Mesendoderm (in vitro differentiated cells): ENCODE measurements around the gene COX19.

Experiments
- DNase-seq: peaks from one replicate; pipeline ENCODE4 v3.0.0; 2013
- H2AK5ac ChIP-seq: 2 replicates; pipeline ENCODE4 v1.6.1; 2013; ENCODE audit warnings: low read length, inconsistent platforms
- H2BK120ac ChIP-seq: 2 replicates; pipeline ENCODE4 v1.6.1; 2013; ENCODE audit warnings: low read depth, mild to moderate bottlenecking, low read length, moderate library complexity, mixed read lengths
- H2BK15ac ChIP-seq: replicated peaks from 2 replicates; pipeline ENCODE4 v1.6.1; 2013; ENCODE audit warnings: low read depth, mild to moderate bottlenecking, moderate library complexity
- H2BK5ac ChIP-seq: 2 replicates; pipeline ENCODE4 v1.6.1; 2013; ENCODE audit warnings: low read length, inconsistent platforms
- H3K18ac ChIP-seq: 2 replicates; pipeline ENCODE4 v1.6.1; 2013; ENCODE audit warnings: mild to moderate bottlenecking, low read length, mixed read lengths
- H3K23ac ChIP-seq: one replicate; pipeline ENCODE4 v1.6.1; 2013; ENCODE audit warnings: low read length
- H3K27ac ChIP-seq: 2 replicates; pipeline ENCODE4 v1.5.1; 2013; ENCODE audit warnings: low read depth, mild to moderate bottlenecking, inconsistent platforms, low read length, moderate library complexity
- H3K27me3 ChIP-seq: 2 replicates; pipeline ENCODE4 v1.6.1; 2013; ENCODE audit warnings: low read length, control low read depth, mild to moderate bottlenecking, inconsistent platforms; ENCODE audit not compliant: insufficient read depth, poor library complexity
- H3K36me3 ChIP-seq: 2 replicates; pipeline ENCODE4 v1.6.1; 2013; ENCODE audit warnings: low read length, inconsistent platforms; ENCODE audit not compliant: control insufficient read depth, insufficient read depth
- H3K4ac ChIP-seq: one replicate; pipeline ENCODE4 v1.6.1; 2013; ENCODE audit warnings: low read depth, mild to moderate bottlenecking, low read length, moderate library complexity
- H3K4me1 ChIP-seq: 2 replicates; pipeline ENCODE4 v1.6.1; 2013; ENCODE audit warnings: low read depth, low read length, inconsistent platforms; ENCODE audit not compliant: control insufficient read depth
- H3K4me2 ChIP-seq: 2 replicates; pipeline ENCODE4 v1.6.1; 2013; ENCODE audit warnings: low read length
- H3K4me3 ChIP-seq: 2 replicates; pipeline ENCODE4 v1.5.1; 2013; ENCODE audit warnings: mild to moderate bottlenecking, low read length
- H3K56ac ChIP-seq: one replicate; pipeline ENCODE4 v1.6.1; 2013; ENCODE audit warnings: low read length
- H3K79me1 ChIP-seq: 2 replicates; pipeline ENCODE4 v1.6.1; 2013; ENCODE audit warnings: low read length, inconsistent platforms
- H3K79me2 ChIP-seq: 2 replicates; pipeline ENCODE4 v1.6.1; 2013; ENCODE audit warnings: mild to moderate bottlenecking, low read length; ENCODE audit not compliant: control insufficient read depth, insufficient read depth
- H3K9ac ChIP-seq: 2 replicates; pipeline ENCODE4 v1.6.1; 2013; ENCODE audit warnings: low read length, inconsistent platforms
- H4K5ac ChIP-seq: one replicate; pipeline ENCODE4 v1.6.1; 2013; ENCODE audit warnings: low read length
- H4K8ac ChIP-seq: one replicate; pipeline ENCODE4 v1.6.1; 2013; ENCODE audit warnings: low read depth, mild to moderate bottlenecking, control low read depth, low read length, moderate library complexity
- WGBS: extraction: QIAGEN DNeasy Blood & Tissue Kit; methylation state at CpG from one replicate; pipeline ENCODE4 v1.1.7; 2013; ENCODE audit warnings: low lambda C conversion rate, missing lambda C conversion rate; ENCODE audit not compliant: insufficient coverage; ENCODE audit errors: extremely low coverage; 5-methylcytosine and 5-hydroxymethylcytosine counted together

The COX19 gene

DNA sequence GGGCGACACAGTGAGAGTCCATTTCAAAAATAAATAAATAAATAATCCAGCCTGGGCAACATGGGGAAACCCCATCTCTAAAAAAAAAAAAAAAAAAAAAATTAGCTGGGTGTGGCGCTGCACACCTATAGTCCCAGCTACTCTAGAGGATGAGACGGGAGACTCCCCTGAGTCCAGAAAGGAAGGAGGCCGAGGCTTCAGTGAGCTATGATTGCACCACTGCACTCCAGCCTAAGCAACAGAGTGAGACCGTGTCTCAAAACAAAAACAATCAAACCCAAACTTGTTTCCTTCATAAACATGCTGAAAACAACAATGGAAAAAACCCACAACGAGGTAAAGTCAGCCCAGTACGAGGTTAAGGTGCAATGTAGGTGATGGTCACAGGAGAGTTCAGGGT is 1.2 kb downstream of the COX19 start:
- H3K4me1 ChIP-seq = peaks cover 2% of the 10 kb centered on the region
- H3K9ac ChIP-seq = peak overlapping the region; percentile 95
- peak overlapping the region; percentile 78 for H3K56ac ChIP-seq
- H4K5ac ChIP-seq = no peak overlapping the region
- H3K4me3 ChIP-seq = peak overlapping the region; percentile 30
- no peak overlapping the region for H2BK5ac ChIP-seq
- H3K4ac ChIP-seq = no peak overlapping the region
- H3K79me2 ChIP-seq = peaks cover 17% of the 10 kb centered on the region
- WGBS = no CpG with 5 or more reads among the region's 7 CpGs
- H3K27me3 ChIP-seq = no peaks in the 10 kb centered on the region
- peak overlapping the region; percentile 73 for H3K4me2 ChIP-seq
- H2BK120ac ChIP-seq = no peak overlapping the region
- H2BK15ac ChIP-seq = no peak overlapping the region
- H2AK5ac ChIP-seq = no peak overlapping the region
- H3K79me1 ChIP-seq = peaks cover 12% of the 10 kb centered on the region
- H4K8ac ChIP-seq = no peak overlapping the region
- H3K23ac ChIP-seq = peak overlapping the region; percentile 45
- H3K27ac ChIP-seq = no peak overlapping the region
- DNase-seq = no peak
- H3K18ac ChIP-seq = no peak overlapping the region
- H3K36me3 ChIP-seq = peaks cover 9% of the 10 kb centered on the region

GRCh38 chr7:973312-973711 is 2.0 kb downstream of the COX19 start:
- Histone ChIP-seq H3K27ac (no peak overlapping the region), H3K4ac (no peak overlapping the region), H2BK15ac (no peak overlapping the region), H2BK120ac (no peak overlapping the region), H2AK5ac (no peak overlapping the region), H3K79me2 (peaks cover 17% of the 10 kb centered on the region), H4K5ac (no peak overlapping the region), H3K79me1 (peaks cover 12% of the 10 kb centered on the region), H3K27me3 (no peaks in the 10 kb centered on the region), H3K4me3 (no peak overlapping the region), H3K4me1 (peaks cover 2% of the 10 kb centered on the region), H3K56ac (no peak overlapping the region), H3K36me3 (peaks cover 10% of the 10 kb centered on the region), H3K4me2 (no peak overlapping the region), H3K9ac (no peak overlapping the region), H3K23ac (no peak overlapping the region), H3K18ac (no peak overlapping the region), H2BK5ac (no peak overlapping the region), H4K8ac (no peak overlapping the region)
- WGBS = no CpG with 5 or more reads among the region's 9 CpGs
- no peak for DNase-seq

DNA sequence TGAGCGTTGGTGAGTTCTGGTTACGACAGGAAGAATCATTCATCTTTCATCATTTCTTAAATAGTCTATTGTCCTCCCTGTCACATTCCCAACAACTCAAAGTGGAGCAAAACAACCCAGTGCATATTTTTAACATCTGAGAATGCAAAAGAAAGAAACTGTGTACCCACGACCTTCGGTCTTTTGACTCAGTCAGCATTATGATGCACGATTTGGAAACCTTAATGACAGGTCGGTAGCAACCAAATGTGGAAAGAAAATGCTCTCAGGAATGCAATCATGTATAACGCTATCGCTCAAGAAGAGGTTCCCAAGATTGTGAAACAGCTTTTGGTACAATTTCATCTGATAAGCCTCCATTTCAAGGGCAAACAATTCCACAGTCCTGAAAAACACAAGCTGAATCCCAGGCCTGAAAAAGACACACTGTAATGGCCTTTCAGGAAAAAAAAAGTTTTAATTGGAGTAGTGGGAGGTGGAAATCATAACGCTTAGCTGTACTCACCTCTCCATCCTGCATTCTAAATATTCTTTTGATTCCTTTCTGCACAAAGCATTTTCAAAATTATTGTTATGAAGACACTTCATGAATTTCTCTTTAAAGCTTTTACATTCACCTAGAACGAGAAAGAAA is 2.6 kb downstream of the COX19 start:
- Histone ChIP-seq H3K56ac (no peak overlapping the region), H3K4me3 (no peak overlapping the region), H2BK5ac (no peak overlapping the region), H3K4me1 (peaks cover 2% of the 10 kb centered on the region), H3K27me3 (no peaks in the 10 kb centered on the region), H3K36me3 (peaks cover 10% of the 10 kb centered on the region), H4K5ac (no peak overlapping the region), H3K79me1 (peaks cover 12% of the 10 kb centered on the region), H3K4ac (no peak overlapping the region), H3K4me2 (no peak overlapping the region), H2AK5ac (no peak overlapping the region), H2BK15ac (no peak overlapping the region), H4K8ac (no peak overlapping the region), H3K18ac (no peak overlapping the region), H3K23ac (no peak overlapping the region), H2BK120ac (no peak overlapping the region), H3K27ac (no peak overlapping the region), H3K9ac (no peak overlapping the region), H3K79me2 (peaks cover 17% of the 10 kb centered on the region)
- WGBS = no CpG with 5 or more reads among the region's 10 CpGs
- DNase-seq = no peak

GRCh38 chr7:972110-972509 is 3.2 kb downstream of the COX19 start:
- H3K4me1 ChIP-seq = peaks cover 2% of the 10 kb centered on the region
- no peak overlapping the region for H3K23ac ChIP-seq
- no peak overlapping the region for H2BK5ac ChIP-seq
- H2BK120ac ChIP-seq = no peak overlapping the region
- H3K79me2 ChIP-seq = peaks cover 17% of the 10 kb centered on the region
- DNase-seq = no peak
- no peak overlapping the region for H3K4me3 ChIP-seq
- no peak overlapping the region for H3K9ac ChIP-seq
- H2BK15ac ChIP-seq = no peak overlapping the region
- H3K4ac ChIP-seq = no peak overlapping the region
- no peak overlapping the region for H4K8ac ChIP-seq
- H3K36me3 ChIP-seq = peaks cover 12% of the 10 kb centered on the region
- H3K4me2 ChIP-seq = no peak overlapping the region
- no CpG with 5 or more reads among the region's 12 CpGs for WGBS
- H4K5ac ChIP-seq = no peak overlapping the region
- H2AK5ac ChIP-seq = no peak overlapping the region
- H3K56ac ChIP-seq = no peak overlapping the region
- H3K27ac ChIP-seq = no peak overlapping the region
- H3K79me1 ChIP-seq = peaks cover 12% of the 10 kb centered on the region
- no peaks in the 10 kb centered on the region for H3K27me3 ChIP-seq
- H3K18ac ChIP-seq = no peak overlapping the region

- Histone ChIP-seq H3K4me1 (peaks cover 2% of the 10 kb centered on the region), H3K27ac (no peak overlapping the region), H3K56ac (no peak overlapping the region), H2AK5ac (no peak overlapping the region), H3K36me3 (peaks cover 12% of the 10 kb centered on the region), H2BK15ac (no peak overlapping the region), H3K4me2 (no peak overlapping the region), H3K9ac (no peak overlapping the region), H2BK5ac (no peak overlapping the region), H3K18ac (no peak overlapping the region), H4K5ac (no peak overlapping the region), H3K4me3 (no peak overlapping the region), H2BK120ac (no peak overlapping the region), H4K8ac (no peak overlapping the region), H3K23ac (no peak overlapping the region), H3K79me2 (peaks cover 17% of the 10 kb centered on the region), H3K27me3 (no peaks in the 10 kb centered on the region), H3K79me1 (peaks cover 12% of the 10 kb centered on the region), H3K4ac (no peak overlapping the region)
- no CpG with 5 or more reads among the region's 6 CpGs for WGBS
- DNase-seq = no peak
These were observed 4.6 kb downstream of the COX19 start for GRCh38 chr7:970744-971143.

DNA sequence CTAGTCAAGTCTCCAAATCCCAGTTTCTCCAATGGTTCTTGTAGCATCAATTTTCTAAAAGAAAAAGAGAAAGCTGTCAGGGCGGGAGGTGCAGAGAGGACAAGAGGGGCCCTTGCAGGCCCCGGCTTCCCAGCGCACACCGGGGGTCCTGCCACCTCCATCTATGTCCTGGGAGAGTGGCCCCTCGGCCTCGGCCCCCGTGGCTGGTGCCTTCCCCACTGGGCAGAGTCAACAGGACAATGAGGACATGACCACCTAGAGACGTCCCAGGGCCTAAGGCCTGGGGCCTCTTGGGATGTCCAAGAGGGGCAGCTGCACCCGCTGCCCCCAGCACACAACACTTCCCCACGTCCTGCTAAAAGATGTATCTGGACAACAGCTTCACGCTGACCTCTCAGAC is 5.9 kb downstream of the COX19 start:
- Histone ChIP-seq H3K4me2 (no peak overlapping the region), H3K36me3 (peaks cover 12% of the 10 kb centered on the region), H3K4me3 (no peak overlapping the region), H3K27me3 (no peaks in the 10 kb centered on the region), H4K5ac (no peak overlapping the region), H2BK5ac (no peak overlapping the region), H3K27ac (no peak overlapping the region), H3K4me1 (peaks cover 2% of the 10 kb centered on the region), H3K79me1 (peaks cover 10% of the 10 kb centered on the region), H3K23ac (no peak overlapping the region), H3K4ac (no peak overlapping the region), H2BK15ac (no peak overlapping the region), H4K8ac (no peak overlapping the region), H2BK120ac (no peak overlapping the region), H3K56ac (no peak overlapping the region), H3K18ac (no peak overlapping the region), H3K79me2 (peaks cover 12% of the 10 kb centered on the region), H2AK5ac (no peak overlapping the region), H3K9ac (no peak overlapping the region)
- DNase-seq = no peak
- WGBS = no CpG with 5 or more reads among the region's 11 CpGs
